ENCODE data around the gene GDPD3. TPM values are rescaled to one million over a fixed set of nuclear protein-coding genes. Genes with fewer than 3 reads are reported as not detected.

GDPD3 gene
- total and polyA plus RNA-seq, 12 donors = 0.78 to 17.6 (median 2.8) TPM; not detected in 1

DNA sequence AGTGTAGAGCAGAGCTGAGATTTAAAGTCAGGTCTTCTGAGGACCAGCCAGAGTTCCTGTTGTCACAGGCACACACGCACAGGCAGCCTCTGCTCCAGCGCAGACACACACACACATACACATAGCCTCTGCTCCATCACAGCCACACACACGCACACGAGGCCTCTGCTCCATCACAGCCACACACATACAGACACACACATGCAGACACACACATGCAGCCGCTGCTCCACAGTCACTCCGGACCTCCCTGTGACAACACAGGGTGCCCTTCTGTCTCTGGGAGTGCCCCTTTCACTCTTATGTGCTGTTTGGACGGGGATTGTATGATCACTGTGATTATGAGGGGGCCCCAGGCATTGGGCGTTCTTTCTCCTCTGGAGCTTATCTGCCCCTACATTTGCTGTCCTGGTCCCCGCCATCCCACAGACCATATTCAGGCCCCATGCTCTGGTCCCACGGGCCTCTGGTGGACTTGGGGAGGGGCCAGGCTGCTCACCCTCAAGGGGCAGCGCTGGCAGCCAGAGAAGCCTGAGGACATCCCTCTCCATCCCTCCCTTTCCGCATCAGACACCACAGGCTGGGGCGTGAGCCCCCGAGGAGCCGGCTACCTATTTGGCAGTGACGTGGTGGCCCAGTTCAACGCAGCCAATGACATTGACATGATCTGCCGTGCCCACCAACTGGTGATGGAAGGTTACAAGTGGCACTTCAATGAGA, 29.1 kb downstream of the GDPD3 start:
- Histone ChIP-seq H3K9me3 (replicated peaks in 1 of 3) (no peaks in the 10 kb centered on the region), H3K4me1 (replicated peaks in 1 of 2) (peaks cover 6 to 18% of the 10 kb centered on the region in 2 donors), H3K27me3 (no peaks in the 10 kb centered on the region), H3K36me3 (replicated peaks in 1 of 2) (peaks cover 0 to 47% of the 10 kb centered on the region in 2 donors), H3K4me3 (no peak overlapping the region), H3K27ac (peak overlapping the region in 2 of 5 donors; percentile 73 to 83)
- 73 to 93% (median 84%) methylated on average over 8 to 18 of the region's 18 CpGs for WGBS, 4 donors
- DNase-seq = no peak
- no peak for TF ChIP-seq POLR2A (IDR thresholded peaks at IDR 0.05)
- TF ChIP-seq, protein P1, sequence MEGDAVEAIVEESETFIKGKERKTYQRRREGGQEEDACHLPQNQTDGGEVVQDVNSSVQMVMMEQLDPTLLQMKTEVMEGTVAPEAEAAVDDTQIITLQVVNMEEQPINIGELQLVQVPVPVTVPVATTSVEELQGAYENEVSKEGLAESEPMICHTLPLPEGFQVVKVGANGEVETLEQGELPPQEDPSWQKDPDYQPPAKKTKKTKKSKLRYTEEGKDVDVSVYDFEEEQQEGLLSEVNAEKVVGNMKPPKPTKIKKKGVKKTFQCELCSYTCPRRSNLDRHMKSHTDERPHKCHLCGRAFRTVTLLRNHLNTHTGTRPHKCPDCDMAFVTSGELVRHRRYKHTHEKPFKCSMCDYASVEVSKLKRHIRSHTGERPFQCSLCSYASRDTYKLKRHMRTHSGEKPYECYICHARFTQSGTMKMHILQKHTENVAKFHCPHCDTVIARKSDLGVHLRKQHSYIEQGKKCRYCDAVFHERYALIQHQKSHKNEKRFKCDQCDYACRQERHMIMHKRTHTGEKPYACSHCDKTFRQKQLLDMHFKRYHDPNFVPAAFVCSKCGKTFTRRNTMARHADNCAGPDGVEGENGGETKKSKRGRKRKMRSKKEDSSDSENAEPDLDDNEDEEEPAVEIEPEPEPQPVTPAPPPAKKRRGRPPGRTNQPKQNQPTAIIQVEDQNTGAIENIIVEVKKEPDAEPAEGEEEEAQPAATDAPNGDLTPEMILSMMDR (IDR thresholded peaks at IDR 0.05) = no peak
- intact Hi-C loops (cut with DNase I) = no loop called here

DNA sequence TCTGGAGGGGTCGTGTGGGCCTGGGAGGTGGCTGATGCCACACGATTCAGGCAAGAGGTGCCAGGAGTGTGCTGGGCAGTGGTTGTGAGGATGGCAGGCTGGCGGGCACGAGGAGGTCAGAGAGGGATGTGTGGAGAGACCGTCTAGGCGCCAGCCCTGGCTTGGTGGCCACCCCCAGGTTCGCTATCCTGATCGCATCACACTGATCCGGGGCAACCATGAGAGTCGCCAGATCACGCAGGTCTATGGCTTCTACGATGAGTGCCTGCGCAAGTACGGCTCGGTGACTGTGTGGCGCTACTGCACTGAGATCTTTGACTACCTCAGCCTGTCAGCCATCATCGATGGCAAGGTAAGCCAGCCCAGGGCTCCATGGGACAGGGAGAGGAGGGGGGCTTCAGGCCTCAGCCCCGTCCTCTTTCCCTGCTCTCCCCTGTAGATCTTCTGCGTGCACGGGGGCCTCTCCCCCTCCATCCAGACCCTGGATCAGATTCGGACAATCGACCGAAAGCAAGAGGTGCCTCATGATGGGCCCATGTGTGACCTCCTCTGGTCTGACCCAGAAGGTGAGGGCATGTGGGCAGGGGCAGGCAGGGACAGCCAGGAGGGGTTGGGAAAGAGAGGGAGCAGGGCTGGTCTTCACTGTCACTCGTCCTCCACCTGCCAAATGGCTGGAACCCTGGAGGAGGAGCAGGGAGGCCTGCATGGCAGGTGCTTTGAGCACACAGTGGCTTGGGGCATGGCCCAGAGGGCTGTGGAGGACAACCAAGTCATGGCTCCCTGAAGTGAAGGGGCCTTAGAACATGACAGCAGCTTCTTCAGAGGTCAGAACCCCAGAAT, 29.9 kb downstream of the GDPD3 start:
- Histone ChIP-seq H3K4me1 (replicated peaks in 1 of 2) (peaks cover 13 to 26% of the 10 kb centered on the region in 2 donors), H3K9me3 (replicated peaks in 1 of 3) (no peaks in the 10 kb centered on the region), H3K4me3 (no peak overlapping the region), H3K36me3 (replicated peaks in 1 of 2) (peaks cover 0 to 48% of the 10 kb centered on the region in 2 donors), H3K27me3 (no peaks in the 10 kb centered on the region), H3K27ac (peak overlapping the region in 1 of 5 donors; percentile 83)
- no peak for DNase-seq
- TF ChIP-seq, protein P1 (IDR thresholded peaks at IDR 0.05) = no peak
- TF ChIP-seq POLR2A (IDR thresholded peaks at IDR 0.05) = no peak
- WGBS, 4 donors = 88 to 94% (median 92%) methylated on average over 17 to 24 of the region's 24 CpGs
- intact Hi-C loops (cut with DNase I) = no loop called here

DNA sequence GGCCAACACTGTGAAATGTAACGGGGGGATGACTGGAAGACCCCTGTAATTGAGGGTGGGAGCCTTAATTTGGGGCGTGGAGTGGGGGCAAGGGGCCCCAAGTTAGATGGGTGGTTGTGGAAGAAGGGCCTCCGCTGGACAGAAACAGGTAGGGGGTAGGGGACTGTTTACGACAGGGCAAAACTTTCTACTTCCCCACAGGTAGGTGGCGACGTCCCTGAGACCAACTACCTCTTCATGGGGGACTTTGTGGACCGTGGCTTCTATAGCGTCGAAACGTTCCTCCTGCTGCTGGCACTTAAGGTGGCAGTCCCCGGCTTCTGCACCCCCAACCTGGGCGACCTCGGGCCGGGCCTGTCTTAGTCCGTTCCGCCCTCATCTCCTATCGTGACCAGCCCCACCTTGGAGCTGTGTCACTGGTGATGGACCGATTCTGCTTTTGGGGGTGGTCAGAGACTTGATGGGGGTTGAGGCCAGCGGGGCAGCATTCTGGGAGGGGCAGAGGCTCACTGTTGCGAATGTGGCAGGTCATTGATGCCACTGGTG, 30.7 kb downstream of the GDPD3 start:
- peaks cover 21 to 34% of the 10 kb centered on the region in 2 donors for H3K4me1 ChIP-seq (replicated peaks in 1 of 2)
- no peaks in the 10 kb centered on the region for H3K9me3 ChIP-seq (replicated peaks in 1 of 3)
- 86 to 90% (median 87%) methylated on average over 11 to 20 of the region's 20 CpGs for WGBS, 4 donors
- no peak for DNase-seq
- intact Hi-C loops (cut with DNase I) = no loop called here
- no peak overlapping the region for H3K4me3 ChIP-seq
- peaks cover 0 to 56% of the 10 kb centered on the region in 2 donors for H3K36me3 ChIP-seq (replicated peaks in 1 of 2)
- no peak for TF ChIP-seq POLR2A (IDR thresholded peaks at IDR 0.05)
- TF ChIP-seq, protein P1 (IDR thresholded peaks at IDR 0.05) = no peak
- H3K27ac ChIP-seq = no peak overlapping the region
- H3K27me3 ChIP-seq = no peaks in the 10 kb centered on the region

DNA sequence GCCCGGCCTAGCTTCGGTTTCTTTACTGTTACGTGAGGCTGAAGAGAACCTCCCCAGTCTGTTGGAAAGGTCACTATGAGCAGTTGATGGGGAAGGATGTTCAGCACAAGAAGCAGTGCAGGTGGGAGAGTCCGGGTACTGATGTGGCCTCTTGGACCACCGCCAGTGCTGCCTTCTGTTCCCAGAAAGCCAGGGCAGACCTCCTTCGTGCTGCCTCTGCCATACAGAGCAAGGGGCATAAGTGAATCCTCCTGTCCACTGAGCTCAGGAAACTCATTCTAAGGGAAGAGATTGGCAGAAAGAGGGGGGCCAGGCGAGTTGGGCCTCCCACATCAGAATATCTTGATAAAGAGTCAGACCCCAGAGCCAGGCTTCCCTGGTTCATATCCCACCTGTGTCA, 33.9 kb downstream of the GDPD3 start:
- H3K4me1 ChIP-seq (replicated peaks in 1 of 2) = peaks cover 35 to 42% of the 10 kb centered on the region in 2 donors
- no peak overlapping the region for H3K4me3 ChIP-seq
- no peaks in the 10 kb centered on the region for H3K27me3 ChIP-seq
- peaks cover 0 to 58% of the 10 kb centered on the region in 2 donors for H3K36me3 ChIP-seq (replicated peaks in 1 of 2)
- TF ChIP-seq, protein P1 (IDR thresholded peaks at IDR 0.05) = no peak
- no peak for TF ChIP-seq POLR2A (IDR thresholded peaks at IDR 0.05)
- intact Hi-C loops (cut with DNase I) = no loop called here
- DNase-seq = peak in 1 of 7 donors; percentile 57
- H3K27ac ChIP-seq = peak overlapping the region in 2 of 5 donors; percentile 35 to 38
- H3K9me3 ChIP-seq (replicated peaks in 1 of 3) = no peaks in the 10 kb centered on the region
- WGBS, 4 donors = 77 to 86% (median 83%) methylated on average over 7 of the region's 7 CpGs

All from adrenal gland (tissue), 12 donors.